NCI-H128 (cell line): ENCODE results near the gene PPP1R17.

Experiments used
- DNase-seq: peaks from one replicate; lab custom pipeline; 2025; ENCODE audit not compliant: unreplicated experiment; lab: John Stamatoyannopoulos, UW

Gene PPP1R17

DNA sequence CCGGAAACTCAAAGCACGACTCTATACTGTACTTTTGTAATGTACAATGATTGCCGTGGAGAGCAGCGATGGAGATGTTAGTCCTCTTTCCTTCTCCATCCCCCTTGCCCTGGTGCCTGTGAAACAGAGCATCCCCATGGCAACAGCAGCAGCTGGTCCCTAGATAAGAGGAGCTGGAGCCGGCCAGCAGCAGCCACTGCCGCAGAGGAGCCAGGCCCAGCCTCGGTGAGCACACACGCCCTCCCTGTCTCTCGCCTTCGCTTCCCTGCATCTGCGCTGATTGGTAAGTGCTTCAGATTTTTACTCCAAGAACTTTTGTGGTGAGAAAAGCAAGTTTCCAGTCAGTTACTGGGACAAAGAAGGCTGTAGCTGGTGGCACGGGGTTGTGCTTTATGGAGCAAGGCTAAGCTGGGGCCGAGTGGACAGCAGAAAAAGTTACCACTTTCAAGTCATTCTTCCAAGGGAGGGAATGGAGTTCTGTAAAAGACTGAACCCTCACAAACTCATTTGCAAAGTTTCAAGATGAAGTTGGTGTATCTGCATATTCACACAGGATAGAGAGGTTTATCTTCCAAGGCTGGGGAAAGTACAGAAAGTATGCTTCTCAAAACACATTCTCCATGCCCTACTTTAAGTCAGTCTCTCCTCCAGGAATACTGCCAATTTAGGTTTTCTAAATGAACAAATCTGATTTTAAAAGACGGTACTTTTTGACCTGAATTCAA lies at the start of gene PPP1R17:
Gene PPP1R17, plus strand, starts transcription at position 192 of the 725 bp plus-strand sequence. CDS start 5,227 bp downstream, outside the sequence.
- DNase-seq = no peak

DNA sequence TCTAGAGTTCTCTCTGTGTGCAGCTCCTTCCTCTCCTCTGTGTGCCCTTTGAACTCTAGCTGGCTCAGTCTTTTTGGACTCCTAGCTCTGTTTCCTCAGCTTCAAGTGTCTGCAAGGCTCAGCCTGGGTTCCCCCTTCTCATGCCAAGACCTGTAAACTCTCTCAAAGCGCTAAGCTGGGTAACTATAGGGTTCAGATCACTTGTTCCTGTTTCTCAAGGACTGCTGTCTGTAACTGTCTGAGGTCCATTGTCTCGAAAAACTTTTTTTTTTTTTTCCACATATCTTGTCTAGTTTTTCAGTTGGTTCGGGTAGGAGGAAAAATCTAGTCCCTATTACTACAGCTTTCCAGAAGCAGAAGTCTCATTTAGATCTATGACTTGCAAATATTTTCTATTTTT lies 46.6 kb upstream of the PPP1R17 start:
- no peak for DNase-seq

DNA sequence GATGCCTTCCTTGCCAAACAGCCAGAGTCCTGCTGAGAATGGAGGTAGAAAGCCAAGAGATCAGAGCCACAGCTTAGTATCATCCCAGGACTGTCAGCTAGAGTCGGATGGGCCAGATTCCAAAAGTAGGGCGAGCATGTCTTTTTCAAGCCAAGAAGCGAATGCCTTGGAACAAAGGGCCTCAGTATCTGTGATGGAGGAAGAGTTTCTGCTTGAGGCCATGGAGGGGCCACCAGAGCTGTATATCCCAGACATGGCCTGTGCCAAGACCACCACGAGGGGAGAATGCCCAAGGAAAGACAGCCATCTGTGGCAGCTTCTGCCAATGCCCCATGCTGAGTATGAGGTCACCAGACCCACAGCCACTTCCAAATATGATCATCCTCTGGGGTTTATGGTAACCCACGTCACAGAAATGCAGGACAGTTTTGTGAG lies 44.3 kb upstream of the PPP1R17 start:
- DNase-seq = no peak

DNA sequence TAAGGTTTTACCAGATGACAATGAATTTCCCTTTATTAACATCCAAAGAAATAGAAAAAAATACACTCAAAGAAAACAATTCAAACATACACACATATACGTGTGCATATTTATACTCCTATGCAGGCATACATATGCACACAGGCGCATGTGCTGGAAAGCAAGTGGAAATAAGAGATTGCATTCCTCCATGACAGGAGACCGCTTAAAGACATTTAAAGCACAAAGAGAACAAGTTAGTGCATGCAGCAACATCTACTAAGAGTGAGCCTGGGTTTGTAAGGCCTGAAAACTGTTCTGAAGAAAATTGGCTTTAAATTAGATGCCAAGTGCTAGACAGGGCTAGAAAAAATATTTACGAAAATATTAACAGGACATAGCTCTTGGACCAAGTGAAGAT lies 40.1 kb upstream of the PPP1R17 start:
- DNase-seq = no peak

DNA sequence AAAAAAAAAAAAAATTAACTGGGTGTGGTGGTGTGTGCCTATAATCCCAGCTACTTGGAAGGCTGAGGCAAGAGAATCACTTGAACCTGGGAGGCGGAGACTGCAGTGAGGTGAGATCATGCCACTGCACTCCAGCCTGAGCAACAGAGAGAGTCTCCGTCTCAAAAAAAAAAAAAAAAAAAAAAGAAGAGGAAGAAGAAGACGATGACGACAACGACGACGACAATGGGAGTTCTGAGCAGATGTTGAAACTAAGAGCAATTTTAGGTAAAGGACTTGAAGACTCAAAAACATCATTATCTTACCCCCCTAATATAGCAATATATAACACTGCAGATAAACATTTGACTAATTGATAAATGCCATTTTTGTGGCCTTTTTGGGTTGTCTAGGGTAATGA lies 39.5 kb upstream of the PPP1R17 start:
- DNase-seq = no peak

DNA sequence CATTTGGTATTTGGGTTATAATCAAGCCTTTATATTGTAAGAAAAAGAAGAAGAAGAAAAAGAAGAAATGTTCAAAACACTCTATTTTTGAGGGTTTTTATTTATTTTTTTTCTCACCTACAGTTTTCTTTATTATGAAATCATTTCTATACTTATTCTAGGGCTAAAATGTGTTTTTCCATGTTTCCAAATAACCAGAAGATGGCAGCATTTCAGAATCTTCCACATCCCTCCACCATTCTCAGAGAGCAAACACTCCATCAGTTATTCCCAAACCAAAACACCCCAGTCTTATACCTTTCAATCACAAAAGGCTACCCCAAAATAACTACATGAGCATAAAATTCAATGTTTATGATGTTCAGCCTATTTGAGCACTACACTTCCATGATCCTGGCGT lies 38.7 kb upstream of the PPP1R17 start:
- no peak for DNase-seq

DNA sequence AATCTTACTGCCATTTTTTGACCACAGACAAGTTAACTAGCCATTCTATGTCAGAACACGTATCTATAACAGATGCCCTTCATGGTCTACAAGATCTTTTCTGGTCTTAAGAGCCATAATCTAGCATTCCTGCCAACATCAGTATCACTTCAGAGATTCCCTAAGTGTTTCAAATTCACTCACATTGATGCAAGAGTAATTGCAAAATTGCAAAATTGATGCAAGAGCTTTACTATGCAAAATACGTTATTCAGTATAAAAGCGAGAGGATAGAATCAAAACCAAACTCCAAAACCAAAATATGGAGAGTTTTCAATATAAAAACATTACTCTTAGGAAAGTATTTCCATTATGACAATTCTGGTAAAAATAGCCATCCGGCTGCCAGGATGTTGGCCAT lies 38.1 kb upstream of the PPP1R17 start:
- no peak for DNase-seq

DNA sequence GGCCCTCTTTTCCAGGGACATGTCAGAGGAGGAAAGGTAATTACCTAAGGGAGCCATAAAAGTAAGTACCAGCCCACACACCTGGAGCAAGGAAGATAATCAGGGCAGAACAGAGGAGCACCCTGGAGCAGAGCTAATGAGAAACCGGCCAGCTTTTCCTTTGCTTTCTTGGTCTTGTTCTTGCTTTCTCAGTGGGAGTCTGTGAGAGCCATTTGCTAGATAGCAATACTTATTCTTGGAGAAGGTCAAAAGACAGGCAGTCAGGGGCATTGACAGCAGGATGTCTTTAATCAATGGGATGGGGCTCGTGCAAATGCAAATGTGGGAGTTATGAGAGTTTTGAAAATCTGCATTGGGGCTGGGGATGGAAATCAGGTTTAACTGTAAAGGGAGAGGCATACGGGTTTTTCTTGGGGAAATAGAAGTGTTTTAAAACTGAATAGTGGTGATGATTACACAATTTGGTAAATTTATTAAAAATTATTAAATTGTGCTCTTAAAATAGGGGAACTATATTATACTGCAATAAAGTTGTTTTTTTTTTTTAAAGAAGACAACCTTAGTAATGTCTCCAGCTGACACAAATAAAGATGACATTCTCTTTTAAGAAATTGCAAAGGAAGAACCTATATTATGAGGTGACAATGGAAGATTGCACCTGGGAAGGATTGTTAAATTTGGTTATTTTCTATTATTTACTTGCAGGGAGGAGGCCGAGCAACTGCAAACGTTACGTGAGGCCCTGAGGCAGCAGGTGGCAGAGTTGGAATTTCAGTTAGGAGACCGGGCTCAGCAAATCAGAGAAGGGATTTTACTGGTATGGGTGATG lies 35.6 kb upstream of the PPP1R17 start:
- DNase-seq = no peak

DNA sequence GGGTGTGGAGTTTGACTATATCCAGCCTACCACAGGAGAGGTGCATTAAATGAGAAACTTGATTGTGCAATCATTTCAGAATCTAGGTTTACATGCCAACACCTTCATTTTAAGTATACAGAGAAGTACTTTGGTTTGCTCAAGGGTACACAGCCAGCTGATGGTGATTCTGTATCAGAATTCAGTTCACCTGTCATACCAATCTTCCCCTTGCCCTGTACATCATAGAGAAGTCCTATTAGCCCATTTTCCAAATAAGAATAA lies 35.0 kb upstream of the PPP1R17 start:
- no peak for DNase-seq

DNA sequence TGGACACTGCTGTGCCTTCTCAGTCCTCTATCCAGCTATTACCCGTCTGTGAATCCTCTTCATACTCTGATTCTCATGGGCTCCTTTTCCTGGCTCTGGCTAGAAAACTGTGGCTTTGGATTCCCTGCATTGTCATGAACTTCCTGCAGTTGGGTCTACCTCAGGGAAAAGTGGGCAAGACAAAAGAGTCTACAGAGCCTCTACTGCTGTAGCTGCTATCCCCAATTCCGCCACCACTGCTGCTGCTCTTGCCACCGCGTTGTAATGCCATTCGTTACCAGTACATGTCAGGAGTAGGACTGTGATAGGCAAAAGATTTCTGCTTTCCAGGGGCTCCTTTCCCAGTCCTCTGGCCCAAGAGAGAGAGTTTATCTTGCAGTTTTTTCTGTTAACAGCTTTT lies 23.9 kb upstream of the PPP1R17 start:
- no peak for DNase-seq

DNA sequence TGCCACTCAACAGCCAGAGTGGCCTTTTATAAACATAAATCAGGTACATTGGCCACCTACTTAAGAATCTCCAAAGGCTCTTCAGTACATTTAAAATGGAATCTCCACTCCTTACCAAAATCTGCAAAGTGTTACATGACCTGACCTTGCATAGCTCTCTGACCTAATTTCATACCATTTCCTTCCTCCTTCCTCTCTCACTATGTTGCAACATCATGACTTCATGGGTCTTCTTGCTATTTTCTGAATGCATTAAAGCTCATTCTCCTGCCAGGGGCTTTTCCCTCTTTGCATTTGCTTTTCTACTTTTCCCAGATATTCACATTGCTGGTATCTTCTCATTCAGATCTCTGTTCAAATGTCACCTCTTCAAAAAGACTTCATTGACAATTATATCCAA lies 22.1 kb upstream of the PPP1R17 start:
- DNase-seq = no peak

DNA sequence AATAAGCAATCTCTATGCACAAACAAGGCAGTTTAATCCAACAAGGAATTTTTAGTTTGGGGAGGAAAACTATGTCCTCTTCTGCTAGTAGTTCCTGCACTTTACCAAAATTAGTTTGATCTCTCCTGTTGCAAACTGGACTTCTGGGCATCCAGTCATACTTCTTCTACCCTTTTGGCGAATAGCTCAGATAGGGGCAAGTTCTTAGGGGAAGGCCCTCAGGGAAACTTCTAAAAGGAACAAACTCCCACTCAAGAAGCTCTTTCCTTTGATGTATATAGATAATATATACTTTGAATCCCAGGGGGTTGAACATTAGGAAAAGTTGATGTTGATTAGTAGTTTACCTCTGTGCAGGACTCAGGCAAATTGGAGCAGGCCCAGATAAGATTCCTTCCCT lies 21.5 kb upstream of the PPP1R17 start:
- no peak for DNase-seq

DNA sequence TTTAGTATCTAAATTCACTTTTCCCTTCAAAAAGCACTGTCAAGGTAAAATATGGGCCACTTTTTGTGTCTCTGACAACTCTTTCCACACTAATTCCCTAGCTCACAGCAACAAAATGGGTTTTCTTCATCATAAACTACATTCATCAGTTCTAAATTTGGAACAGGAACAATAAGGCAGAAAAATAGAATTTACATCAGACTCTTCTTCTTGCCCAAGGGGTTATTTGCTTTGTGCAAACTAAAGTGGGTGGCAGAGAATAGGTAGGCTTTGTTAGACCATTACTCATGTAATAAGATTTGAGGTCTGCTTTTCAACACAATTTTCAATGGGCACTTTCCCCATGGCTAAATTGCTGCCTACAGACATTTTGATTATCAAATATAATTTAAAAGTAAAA lies 17.6 kb upstream of the PPP1R17 start:
- no peak for DNase-seq

DNA sequence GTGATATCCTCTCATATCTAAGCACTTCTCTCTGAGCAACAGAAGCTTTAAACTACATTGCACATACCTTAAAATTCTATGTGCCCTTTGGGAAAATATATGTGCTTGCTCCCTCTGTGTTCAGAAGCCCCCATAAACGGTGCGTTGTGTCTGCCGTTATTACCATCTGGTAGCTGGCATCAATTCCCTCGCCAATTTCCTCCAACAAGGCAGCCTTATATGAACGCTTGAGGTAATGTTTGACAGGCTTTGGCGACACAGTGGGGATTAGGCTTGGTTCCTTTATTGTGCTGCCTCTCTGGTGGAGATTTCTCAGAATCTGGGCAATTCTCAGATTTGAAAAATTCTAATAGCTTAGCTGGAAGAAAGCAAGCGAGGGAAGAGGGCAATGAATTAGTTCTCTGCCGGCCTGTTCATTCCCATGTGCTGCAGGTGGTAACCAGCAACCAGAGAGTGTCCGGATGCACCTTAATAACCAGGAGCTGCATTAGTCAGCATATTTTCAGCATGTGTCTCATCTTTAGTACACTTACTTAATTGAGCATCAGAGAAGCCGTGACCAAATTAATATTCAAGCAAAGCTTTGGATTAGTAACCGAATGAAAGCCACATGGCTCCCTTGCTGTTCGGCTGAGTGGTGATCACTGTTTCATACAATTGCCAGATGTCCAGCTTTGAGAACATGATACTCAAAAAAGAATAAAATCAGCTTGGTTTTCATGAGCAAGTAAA lies 7.3 kb upstream of the PPP1R17 start:
- no peak for DNase-seq

DNA sequence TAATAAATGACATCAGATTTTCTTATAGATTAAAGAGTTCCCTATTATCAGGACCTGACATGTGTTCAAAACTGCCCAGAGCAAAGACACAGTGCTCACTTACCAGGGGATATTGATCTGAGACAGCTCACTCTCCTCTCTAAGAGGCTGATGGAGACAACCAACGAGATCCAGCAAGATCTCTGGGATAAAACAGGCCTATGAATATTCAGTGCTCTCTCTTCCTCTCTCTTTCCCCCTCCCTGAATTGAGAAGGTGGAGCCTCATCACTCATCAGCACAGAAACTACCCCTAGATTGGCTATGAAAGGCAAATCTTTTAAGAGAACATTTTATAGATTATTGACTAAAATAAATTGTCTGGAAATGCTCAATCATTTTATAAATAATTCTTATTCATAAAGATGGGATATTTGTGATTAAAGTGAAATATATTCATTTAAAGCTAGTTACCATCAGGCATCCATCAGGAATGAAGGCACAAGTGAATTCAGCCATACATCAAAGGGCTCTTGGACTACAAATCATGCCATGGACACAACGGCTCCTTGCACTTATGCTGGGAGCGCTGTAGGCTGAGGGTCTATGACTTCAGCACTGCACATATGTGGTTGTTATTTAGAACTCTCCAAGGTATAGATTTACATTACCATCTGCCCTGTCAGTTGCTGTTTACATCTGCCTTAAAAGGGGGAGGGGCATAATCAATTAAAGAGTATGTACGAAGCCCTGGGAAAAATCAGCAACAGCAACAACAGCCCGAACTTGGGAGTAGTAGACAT lies 3.4 kb upstream of the PPP1R17 start:
- no peak for DNase-seq

DNA sequence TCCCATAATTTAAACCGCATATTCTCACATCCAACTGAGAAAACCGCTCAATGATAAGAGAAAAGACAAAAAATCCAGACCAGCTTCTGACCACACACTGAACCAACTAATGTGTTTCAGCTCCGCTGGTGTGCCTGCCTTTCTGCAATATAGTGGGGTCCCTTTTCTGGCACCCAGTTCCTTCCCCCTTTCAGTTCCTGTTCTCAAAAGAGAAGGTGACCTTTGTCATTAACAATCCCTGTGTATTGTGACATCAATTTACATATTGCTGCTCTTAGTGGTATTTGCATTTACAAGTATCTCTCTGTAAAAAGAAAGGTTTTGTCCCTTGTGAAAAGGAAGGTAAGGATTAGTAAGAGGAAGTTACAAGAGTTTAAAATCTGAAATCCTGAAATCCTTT lies 1.4 kb downstream of the PPP1R17 start:
- DNase-seq = no peak

DNA sequence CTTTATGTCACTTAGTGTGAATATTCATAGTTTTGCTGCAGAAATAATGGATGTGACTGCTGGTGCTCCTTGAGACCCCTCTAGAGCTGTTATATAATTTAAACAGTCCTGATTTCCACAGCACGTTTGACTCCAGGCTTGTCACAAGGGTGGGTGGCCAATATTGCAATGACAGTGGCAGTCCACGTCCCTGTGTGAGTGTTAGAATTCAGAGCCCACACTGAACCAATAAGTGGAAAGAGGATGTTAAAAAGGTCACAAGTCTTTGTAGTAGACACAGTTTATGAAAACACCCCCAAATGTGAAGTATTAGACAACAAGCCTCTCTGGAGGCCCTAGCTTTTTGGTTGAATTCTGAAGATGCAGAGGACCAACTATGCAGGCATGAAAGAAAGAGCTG lies 2.0 kb downstream of the PPP1R17 start:
- no peak for DNase-seq

DNA sequence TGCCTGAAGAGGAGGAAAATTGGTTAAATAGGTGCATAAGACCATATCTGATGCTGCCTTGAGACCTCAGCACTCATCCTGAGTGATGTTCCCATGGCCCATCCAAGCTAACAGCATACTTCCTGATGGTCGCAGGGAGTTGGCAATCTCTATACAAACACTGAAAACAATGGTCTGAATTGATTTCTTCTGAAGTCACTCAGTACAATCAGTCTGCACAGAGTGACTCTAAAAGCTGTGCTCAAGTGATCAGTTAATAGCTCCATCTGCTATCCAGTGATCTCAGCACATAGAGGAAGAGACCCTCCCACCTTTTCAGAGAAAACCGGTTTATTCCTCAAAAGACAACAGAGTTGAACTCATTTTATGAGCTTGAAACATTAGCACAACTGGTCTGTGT lies 3.9 kb downstream of the PPP1R17 start:
- DNase-seq = no peak

DNA sequence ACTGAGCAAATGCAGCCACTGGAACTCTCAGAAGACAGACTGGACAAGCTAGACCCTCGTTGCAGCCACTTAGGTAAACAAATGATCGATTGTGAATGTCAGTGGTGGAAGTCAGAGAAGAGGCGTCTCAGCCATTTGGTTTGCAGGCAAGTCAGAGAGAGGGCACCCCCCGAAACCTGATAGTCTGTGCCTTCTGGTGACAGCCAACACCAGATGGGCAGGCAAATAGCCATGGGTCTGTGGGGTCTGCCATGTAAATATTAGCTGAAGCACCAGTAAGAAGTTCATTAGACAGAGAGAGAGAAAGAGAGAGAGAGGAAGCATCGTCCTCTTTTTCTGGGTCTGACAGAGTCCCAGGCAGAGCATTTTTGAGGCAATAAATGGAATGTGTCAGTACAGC lies 5.4 kb downstream of the PPP1R17 start:
- no peak for DNase-seq

DNA sequence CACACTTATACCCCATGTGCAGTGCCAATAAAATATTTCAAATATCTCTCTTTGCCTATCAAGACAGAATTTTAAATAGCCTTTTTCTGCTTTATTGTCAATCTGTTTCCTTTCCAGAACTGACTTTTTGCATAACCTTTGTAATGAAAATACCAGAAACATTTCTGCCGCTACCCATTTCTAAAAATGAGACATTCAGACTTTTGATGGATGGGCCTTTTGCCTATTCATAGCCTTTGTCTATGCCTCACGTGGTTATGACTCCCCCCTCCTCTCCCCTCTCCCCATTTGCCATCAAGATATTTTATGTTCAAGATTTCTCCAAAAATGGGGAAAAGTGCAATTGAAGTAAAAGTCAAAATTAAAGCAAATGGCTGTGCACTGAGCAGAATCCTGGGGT lies 5.9 kb downstream of the PPP1R17 start:
- no peak for DNase-seq

DNA sequence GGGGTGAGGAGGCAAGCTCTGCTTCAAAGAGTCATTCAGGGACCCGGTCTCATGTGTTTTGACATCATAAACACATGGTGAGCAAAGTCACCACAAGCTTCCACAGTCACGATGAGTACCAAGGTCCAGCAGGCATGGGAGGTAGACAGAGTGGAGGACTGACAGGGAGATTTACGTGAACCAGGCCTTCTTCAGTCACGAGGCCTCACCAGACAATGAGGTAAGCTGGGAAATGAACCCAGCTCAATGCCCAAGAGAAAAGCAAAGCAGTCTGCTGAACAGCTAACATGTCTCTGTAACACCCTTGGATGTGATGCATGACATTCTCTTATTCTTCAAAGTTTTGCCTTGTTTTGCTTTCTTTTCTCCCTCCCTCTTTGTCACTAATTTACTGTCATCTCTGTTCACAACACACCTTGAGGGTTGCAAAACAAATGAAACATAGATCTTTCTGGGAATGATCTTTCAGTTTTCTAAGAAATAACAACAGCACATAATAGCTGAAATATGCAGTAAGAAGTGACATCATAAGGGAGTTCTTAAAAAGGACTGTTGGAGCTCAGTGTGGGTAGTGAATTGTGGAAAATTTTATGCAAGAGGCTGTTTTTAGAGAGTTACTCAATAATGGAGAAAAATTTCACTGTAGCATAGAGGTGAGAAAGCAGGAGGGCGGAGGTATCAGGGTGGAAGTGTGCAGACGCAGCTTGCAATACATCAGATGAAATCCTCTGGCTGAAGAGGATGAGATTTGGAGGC lies 9.0 kb downstream of the PPP1R17 start:
- no peak for DNase-seq
